ENCODE data around the gene WWOX.

Gene WWOX

DNA sequence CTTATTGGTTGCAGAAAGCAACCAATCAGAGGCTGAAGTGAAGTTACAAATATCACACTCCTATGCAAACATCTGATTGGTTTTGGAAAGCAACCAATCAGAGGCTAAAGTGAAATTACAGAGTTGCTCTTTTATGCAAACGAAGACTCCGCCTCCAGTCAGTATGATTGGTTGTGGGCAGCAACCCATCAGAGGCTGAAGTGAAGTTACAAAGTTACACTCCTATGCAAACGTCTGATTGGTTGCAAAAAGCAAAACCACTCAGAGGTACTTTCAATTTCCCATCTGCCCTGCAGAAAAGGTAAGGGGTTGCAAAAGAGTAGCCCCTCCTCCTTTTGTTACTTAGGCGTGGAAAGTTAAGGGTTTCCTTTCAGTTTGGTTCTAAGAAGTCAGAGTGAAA is 803.8 kb downstream of the WWOX start:
- no peak for DNase-seq (ENCODE audit: low read depth)

DNA sequence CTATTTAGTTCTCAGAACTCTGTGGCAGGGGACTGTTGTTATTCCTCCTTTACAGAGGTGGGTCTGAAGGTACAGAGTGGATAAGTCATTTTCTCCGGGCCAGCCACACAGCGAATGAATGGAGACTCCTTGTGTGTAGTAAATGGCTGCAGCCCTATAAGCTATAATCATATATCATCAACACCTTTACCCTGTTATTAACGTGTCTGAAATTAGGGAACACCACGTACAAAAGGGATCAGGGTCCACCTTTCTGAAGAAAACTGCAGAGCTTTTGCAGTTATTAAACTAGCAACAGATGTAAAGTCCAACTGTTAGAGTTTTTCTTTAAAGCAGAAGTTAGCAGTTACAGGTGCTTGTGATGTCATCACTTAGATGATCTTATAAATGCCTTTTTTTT is 804.4 kb downstream of the WWOX start:
- no peak for DNase-seq (ENCODE audit: low read depth)

DNA sequence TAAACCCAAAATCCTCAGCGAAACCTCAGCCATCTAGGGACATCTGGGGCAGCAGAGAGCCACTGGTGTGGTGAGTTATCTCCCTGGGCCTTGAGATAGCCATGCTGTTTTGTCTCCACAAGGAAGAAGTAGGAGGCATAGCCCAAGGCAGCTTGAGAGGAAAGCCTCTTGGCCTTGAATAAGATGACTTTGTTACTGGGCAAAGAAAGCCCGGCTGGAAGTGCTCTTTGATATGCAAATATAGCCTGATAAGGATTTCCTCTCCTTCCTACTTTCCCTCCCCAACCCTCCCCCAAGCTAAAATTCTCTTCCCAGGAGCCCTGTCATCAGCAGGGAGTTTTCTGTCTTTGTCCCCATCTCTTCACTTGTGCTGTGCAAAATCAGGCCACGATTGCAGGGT is 806.7 kb downstream of the WWOX start:
- DNase-seq (ENCODE audit: low read depth) = no peak

DNA sequence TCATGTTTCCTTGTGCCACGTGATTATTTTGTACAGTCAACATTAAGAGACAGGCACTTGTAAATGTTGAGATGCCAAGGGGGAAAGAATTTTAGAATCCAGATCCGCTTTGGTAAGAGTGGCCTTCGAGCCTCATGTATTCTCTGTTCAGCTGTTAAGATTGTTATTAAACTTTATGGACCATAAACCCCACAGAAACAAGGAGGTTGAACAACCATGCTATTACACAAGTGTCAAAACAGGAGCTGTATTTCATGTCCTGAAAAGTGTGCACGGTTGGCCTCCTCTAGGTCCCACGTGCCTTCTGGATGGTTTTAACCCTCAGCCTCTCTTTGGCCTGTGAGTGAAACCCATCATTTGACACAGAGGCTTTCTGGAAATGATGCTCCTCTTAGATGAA is 809.8 kb downstream of the WWOX start:
- no peak for DNase-seq (ENCODE audit: low read depth)

DNA sequence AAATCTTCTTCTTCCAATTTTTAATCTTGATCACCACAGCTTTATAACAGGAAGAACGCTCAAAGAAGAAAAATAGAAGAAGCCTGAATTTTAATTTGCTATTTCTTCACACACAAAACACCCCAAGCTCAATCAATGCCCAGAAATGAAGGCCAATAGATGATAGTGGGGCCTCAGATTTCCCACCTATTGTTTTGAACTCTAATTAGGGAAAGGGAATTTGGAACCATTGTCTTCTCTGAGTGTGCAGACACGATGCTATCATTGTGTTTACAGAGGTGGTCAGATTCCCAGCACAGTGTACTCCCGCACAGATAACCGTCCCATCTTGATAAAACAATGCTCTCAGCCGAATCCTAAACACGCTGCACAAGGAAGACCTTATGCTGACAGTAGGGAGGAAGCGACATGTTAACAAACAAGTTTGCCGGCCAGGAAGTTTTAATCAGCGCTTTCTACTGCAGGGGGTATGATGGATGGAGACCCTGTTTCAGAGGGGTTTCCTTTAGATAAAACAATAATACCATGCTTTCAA is 816.4 kb downstream of the WWOX start:
- no peak for DNase-seq (ENCODE audit: low read depth)

DNA sequence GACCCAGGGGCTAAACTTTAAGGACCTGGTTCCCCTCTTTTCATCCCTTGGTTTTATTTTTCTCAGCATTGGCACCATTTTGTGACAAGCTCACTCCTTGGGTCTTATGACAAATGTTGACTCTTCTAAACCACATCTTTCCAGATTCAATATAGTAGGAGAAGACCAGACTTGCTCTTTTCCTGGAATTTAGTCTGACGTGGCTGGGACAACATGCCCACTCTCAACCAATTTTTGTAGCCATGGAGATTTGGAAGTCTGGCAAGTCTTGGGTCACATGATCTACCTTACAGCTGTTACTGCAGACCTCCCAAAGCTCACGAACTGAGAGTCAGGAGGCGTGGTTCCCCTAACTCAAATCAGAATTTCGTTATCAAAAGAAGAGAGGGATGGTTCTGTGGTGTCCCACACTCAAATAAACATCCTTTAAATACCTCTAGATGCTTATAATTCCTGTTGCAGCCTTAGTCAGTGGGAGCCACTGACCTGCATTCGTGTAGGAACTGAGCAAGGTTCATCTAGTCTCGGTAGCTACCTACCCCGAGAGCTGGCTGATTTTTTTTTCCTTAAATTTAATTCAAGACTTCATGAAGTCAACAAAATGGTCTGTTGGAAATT is 817.6 kb downstream of the WWOX start:
- DNase-seq (ENCODE audit: low read depth) = no peak

DNA sequence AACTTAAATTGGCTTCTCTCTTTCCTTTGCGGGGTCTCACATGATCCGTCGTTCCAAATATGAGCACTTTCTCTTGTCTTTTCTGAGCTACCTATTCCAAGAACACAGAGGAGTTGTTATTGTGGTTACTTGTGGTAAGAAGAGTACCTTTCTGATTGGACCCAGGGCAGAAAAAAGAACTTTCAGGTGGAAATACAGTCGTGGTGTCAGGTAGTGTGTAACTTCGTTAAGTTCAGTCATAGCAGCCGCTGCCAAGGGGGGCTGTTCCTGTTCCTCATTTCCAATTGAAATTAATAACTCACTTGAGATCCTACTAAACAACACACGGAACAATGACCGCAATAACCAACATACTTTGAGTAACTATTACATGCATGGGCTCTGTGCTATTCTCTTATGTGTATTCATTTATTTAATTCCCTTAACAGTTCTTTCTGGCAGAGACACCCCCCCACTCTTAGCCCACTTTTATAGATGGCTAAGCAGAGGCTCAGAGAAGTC is 819.4 kb downstream of the WWOX start:
- no peak for DNase-seq (ENCODE audit: low read depth)

DNA sequence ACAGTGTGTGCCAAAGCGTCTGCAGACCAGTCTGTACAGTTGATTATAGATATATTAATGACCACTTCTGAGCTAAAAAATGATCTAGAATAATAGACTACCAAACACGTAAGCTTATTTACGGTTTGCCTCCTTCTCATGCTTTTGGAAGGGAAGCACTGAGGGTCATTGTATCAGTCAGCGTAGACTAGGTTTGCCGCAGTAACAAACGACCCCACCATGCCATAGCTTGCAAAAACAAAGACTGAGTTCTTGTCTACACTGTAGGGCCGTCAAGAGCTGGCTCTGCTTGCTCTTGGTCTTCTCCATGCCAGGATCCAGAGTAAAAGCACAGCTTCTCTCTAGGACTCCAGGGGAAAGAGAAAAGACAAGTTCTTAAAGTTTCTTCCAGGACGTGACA is 820.4 kb downstream of the WWOX start:
- DNase-seq (ENCODE audit: low read depth) = no peak

DNA sequence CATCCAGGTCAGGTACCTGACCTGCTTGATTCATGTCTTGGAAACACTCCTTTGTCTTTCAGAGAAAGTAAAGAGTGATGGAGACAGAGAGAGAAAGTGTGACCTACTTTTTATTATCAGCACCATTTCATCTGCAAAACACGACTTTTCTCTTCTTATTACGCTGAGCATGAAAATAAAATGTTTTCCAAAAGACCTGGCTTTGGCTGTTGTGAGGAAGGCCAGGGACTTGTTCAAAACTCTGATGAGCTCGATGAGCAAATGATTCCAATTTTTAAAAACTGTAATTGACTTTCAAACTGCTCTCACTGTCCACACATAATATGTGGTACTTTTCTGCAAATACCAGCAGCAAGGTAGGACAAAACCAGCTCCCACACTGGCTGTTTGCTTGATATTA is 821.2 kb downstream of the WWOX start:
- DNase-seq (ENCODE audit: low read depth) = no peak

DNA sequence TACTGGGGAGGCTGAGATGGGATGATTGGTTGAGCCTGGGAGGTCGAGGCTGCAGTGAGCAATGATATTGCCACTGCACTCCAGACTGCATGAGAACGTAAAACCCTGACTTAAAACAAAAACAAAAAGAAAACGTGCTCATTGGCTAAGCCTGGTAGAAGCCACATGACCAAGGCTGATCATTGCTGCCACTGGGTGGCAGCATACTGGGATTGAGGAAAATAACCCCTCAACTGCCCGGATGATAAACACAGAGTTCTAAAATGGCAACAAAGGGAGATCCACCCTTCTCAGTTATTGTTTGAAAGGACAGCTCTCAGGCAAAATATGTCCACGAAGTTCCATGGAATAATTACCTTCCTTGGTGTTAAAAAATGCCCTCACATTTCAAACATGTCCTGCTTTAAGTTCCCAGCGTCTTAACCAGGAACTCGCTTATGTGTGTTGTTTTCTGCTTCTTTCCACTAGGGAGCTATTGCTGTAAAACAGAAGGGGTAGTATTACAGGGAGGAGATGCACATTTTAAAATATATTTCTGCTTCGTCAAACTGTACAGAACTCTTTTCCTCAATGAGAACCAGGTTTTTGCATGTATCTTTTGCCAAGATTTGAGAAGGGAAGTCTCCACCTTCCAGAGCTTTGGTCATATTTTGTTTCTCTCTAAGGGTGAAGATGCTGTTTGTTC is 825.8 kb downstream of the WWOX start:
- DNase-seq (ENCODE audit: low read depth) = no peak

DNA sequence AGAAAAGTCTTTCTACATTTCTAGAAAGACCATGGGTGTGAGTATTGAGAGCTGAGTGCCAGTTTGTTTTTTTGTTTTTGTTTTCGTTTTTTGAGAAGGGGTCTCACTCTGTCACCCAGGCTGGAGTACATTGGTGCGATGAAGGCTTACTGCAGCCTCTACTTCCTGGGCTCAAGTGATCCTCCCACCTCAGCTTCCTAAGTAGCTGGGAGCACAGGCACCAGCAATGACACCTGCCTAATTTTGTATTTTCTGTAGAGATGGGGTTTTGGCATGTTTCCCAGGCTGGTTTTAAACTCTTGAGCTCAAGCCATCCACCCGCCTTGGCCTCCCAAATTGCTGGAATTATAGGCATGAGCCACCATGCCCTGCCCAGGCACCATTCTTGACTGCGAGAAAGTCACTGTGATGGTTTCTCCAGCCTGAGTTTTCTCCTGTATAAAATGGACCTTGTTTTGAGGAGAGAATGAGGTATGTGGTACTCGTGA is 827.3 kb downstream of the WWOX start:
- DNase-seq (ENCODE audit: low read depth) = no peak

DNA sequence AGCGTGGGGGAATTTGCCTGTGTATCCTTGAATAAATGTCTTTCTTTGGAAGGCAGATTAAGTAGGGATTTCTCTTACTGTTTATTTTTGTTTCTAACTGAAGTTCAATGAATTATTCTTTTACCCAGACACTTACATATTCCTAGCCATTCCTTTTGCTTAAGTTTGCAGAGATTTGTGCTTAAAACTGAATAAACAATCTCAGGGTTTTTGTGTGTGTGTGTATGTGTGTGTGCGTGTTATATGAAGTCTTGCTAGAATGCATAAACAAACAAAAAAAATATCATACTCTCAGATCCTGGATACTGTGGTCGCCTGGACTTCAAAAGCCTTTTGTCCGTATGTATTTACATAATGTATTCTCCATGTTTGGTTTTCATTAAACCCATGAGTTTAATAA is 828.3 kb downstream of the WWOX start:
- no peak for DNase-seq (ENCODE audit: low read depth)

DNA sequence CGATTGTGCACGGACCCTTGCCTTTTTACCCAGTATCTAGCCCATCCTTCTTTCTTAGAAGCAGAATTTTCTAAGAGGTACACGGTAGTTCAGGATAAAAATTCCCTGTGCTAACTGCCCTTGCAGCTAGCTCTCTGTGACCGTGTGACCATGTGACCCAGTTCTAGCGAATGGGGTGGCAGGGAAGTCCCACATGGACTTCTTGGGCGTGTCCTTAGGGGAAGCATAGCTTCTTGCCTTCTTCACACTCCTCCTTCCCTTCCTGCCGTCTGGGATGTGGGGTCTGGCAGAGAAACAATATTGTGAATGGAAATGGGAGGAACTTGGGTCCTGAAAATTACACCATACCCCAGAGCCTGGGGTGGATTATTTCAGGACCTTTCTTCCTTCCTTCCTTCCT is 830.4 kb downstream of the WWOX start:
- no peak for DNase-seq (ENCODE audit: low read depth)

DNA sequence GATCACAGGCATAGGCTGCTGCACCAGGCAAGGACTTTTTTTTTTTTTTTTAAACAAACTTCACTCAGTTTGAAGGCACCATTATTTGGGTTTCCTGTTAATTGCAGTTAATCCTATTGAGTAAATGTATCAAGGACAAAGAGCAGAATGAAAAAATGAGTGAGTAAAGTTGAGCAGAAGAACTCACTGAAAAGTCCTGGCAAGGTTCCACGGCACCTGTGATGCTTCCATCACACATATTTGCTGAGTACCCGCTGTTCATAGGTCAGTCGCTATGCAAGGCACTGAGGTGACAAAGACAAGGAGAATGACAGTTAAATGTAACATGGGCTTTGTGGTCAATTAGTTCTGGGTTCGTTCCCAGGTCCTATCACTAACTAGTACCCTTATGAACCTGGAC is 831.1 kb downstream of the WWOX start:
- no peak for DNase-seq (ENCODE audit: low read depth)

DNA sequence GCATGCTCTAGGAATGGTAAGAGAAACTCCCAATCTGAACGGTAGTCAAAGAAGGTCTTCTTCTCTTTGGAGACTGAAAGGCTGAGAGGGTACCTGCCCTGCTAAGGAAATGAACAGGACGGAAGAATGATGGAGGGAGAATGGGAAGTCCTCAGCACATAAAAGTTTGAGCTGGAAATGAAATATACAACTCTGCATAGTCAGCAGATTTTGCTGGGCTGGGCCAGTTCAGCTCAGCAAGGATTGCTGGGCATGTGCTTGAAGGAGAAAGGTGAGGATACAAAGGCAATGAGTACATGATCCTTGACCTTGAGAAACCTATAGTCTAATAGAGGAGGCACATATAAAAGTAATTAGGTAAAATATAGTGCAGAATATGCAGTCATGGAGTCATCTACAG is 831.8 kb downstream of the WWOX start:
- DNase-seq (ENCODE audit: low read depth) = no peak

DNA sequence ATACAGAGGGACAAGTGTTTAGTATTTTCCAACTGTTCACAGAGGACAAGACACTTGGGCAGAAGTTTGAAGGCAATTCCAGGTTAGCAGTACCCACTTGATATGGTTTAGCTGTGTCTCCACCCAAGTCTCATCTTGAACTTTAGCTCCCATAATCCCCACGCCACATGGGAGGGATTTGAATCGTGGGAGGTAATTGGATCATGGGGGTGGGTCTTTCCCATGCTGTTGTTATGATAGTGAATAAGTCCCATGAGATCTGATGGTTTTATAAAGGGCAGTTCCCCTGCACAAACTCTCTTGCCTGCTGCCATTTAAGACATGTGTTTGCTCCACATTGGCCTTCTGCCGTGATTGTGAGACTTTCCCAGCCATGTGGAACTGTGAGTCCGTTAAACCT is 832.2 kb downstream of the WWOX start:
- DNase-seq (ENCODE audit: low read depth) = no peak

DNA sequence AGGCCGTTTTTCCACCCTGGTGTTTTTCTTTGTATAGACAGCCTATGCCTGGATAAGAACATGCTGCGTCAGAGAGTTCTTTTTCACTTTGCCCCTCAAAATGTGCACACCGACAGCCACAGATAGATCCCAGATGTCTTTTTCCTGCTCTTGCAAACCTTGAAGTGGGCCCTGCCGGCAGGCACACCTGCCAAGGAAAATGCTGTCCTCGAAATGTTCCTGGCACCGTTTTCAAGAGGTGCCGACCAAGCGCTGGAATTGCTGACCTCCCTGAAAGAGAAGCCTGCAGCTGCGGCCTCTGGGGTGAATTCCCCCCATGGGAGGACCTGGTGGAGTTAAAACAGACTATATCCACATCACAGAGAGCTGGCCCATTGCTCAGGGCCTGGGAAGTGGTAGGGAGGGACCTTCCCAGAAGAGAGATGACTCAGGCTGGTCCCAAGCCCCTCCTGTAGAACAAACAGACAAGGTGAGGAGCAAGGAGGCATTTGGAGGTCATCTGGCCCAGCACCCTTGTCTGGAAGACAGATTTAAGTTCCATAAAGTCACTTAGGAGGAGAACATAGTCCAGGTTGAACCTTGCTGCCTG is 833.0 kb downstream of the WWOX start:
- no peak for DNase-seq (ENCODE audit: low read depth)

DNA sequence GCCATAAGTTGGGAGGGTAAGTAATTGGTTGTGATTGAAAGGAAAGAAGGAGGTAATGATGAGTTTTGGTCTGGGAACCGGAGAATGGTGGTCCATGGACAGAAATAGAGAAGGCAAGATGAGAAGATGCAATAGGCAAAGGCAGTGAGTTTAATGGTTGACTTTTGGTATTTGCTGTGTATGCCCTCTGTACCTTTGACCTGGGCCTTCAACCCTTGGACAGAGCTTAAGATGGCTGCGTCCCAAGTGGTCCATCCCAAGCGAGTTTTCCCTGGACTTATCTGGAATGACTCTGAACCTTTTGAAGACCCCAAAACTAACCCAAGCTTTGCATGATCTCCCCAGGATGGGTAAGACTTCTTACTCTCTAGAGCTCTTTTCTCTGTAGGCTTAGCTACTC is 836.6 kb downstream of the WWOX start:
- no peak for DNase-seq (ENCODE audit: low read depth)

DNA sequence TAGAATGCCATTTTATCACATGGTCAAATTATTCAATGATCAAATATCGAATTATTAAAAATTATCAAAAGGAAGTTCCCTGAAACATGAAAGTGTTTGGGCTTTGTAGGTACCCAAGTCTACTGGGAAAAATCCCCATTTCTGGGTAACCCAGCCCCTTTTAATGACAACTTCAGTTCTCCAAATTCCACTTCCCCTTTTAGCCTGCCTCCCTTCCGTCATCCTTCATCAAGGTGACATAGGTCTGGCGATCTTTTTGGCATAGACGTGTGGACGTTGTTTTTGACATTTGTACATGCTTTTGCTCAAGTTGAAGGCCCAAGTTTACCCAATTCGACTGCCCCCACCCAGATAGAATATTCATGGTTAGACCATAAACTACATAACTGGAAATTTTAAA is 840.1 kb downstream of the WWOX start:
- DNase-seq (ENCODE audit: low read depth) = no peak

DNA sequence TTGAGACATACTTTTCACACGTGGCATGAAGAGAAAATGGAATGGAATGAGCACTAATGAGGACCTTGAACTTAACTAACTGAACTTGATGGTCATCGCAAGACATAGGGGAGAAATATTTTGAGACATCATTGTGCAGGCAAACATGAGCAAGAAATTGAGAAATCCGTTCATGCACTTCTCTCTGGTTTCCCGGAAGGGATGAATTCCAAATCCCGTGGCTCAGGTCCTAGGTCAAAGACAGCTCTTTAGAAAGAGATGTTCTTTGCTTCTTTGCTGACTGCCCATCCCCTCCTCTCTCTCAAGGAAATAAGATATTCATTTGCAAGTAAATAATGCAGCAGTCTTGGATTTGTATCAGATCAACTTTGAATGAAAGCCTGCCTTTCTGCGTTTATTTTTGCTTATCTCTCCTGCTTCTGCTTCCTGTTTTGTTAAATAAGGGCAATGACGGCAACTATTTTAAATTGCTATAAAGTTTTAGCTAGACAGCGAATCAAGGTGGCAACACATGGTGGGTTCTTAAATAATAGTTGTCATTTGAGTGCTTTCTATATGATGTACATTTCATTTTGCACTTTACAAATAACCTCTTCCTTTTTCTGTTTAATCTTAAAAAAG is 843.3 kb downstream of the WWOX start:
- DNase-seq (ENCODE audit: low read depth) = no peak

DNA sequence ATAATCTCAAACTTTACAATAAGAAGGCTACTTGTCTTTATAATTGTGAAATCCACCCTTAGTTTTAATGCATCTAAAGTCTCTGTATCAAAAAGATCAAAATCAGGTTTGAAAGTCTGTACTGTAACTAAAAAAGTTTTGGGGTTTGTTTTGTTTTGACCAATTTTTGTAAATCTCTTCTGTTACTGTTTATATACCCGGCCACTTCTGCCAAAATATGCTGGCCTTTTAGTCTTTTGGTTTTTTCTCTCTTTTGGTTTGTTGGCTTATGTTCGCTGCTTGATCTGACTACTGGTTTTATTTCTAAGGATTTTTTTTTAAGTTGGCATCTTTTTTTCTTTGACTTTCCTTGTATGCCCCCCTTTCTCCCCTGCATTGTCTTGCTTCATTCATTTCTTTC is 845.9 kb downstream of the WWOX start:
- DNase-seq (ENCODE audit: low read depth) = no peak

DNA sequence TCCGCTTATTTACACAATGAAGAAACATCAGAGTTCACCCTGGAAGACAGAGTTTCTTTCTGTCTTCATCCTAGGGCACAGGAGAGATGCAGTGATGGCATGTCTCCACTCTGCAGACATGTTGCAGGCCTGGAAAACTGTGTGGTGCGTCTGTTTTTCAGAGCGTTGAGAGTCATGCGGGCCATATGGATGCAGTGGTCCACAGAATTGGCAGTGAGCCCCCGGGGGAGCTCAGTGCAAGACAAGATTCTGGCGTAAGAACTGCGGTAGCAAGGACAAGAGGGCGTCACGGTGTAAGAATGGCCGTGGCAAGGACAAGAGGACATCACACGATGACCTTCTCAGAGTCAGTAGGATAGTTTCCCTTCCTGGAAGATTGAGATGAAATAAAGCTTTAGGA is 847.1 kb downstream of the WWOX start:
- DNase-seq (ENCODE audit: low read depth) = no peak

DNA sequence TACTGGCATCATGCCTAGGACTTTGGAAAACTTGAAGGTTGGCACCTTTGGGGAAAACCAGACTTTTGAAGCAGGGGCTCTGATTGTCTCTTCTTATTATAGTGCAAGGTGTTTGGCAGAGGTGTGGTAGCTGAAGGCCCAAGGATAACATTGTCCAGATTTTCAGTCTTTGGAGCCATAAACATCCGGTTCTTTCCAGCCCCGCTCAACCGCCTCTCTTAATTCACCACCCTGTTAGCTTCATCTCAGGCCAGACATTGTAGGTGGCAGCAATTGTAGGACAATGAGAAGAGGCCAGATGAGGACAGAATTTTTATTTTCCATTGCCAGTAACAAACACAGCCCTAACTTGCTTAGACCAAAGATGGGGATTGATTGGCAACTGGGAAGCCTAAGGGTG is 851.3 kb downstream of the WWOX start:
- DNase-seq (ENCODE audit: low read depth) = no peak

All from T-helper 22 cell (primary cell).